ENCODE measurements around the gene RHEB.

RHEB gene

GRCh38 chr7:151429560-151430331, 89.9 kb downstream of the RHEB start:
- DNase-seq = peak; percentile 73

GRCh38 chr7:151429237-151429559, 90.5 kb downstream of the RHEB start:
- no peak for DNase-seq

- DNase-seq = no peak
These were observed 91.1 kb downstream of the RHEB start for GRCh38 chr7:151428378-151429236.

- DNase-seq = no peak
These were observed 91.9 kb downstream of the RHEB start for GRCh38 chr7:151427705-151428377.

GRCh38 chr7:151426904-151427704, 92.6 kb downstream of the RHEB start:
- DNase-seq = no peak

DNA sequence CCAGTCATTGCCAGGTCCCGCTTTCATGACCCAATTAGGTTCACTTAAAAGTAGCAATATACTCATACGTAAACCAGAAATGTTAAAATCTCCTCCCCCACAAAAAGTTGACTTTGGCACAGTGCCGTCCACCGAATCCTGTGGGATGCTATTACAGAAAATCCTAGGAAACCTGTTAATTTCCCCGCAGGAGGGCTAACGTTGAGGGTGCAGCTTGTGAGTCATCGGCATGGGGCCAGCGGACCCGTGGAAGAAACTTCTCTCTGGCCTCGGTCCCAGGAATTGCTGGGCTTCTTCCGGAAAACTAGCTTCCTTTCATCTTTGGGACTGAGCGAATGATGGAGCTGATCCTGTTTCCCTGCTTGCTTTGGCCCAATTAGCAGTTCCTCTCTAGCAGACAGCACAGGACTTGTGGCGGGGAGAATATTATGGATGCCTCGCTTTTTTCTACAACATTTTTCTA, 93.2 kb downstream of the RHEB start:
- no peak for DNase-seq

- no peak for DNase-seq
These were observed 93.8 kb downstream of the RHEB start for GRCh38 chr7:151425670-151426440.

DNA sequence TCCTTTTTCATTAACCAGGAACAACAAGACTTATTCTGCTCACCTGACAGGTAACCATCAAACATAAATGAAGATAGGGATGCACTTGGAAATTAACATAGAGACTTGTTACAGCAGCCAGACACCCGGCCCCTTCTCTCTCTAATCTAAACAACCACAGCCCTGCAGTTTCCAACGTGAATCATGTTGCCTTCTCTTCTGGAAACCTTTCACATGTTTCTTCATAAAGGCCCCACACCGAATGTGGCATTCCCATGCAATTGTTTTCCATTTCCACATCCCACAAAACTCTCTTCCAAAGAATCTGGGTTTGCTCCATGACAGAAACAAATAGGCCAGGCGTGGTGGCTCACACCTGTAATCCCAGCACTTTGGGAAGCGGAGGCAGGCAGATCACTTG, 94.9 kb downstream of the RHEB start:
- no peak for DNase-seq

- DNase-seq = no peak
These were observed 95.8 kb downstream of the RHEB start for GRCh38 chr7:151423936-151424335.

DNA sequence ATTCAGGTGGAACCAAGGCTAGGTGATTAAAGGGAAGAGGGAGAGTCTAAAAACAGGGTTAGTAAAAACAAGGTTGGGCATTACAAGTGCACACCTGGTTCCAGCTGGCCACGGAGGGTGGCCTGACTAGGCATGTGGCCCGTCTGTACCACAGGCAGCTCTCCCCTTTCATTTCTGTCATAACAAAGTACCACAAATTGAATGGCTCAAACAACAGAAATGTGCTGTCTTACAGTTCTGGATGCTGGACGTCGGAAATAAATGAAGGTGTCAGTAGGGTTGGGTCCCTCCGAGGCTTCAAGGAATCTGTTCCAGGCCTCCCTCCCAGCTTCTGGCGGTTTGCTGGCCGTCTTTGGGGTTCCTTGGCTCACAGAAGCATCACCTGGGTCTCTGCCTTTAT, 96.5 kb downstream of the RHEB start:
- DNase-seq = no peak

- no peak for DNase-seq
These were observed 97.5 kb downstream of the RHEB start for GRCh38 chr7:151422212-151422611.

GRCh38 chr7:151420144-151420543, 99.6 kb downstream of the RHEB start:
- no peak for DNase-seq

- DNase-seq = no peak
These were observed 102.8 kb downstream of the RHEB start for GRCh38 chr7:151416941-151417315.

- no peak for DNase-seq
These were observed 103.4 kb downstream of the RHEB start for GRCh38 chr7:151416112-151416940.
